Measurements from ENCODE around the gene SEPTIN6.

The SEPTIN6 gene

GRCh38 chrX:119734897-119735339 lies 42.0 kb upstream of the SEPTIN6 start:
- Histone ChIP-seq H3K27ac (ENCODE audit: low read length, poor library complexity, severe bottlenecking) (no peak overlapping the region), H3K4me3 (ENCODE audit: insufficient read depth in 1 of 2, low read depth in 1 of 2, low read length in 2 of 2) (no peak overlapping the region), H3K14ac (ENCODE audit: low read length in 2 of 2) (no peak overlapping the region), H3K23ac (ENCODE audit: low read length in 2 of 2) (no peak overlapping the region), H3K18ac (ENCODE audit: low read depth in 1 of 2, low read length in 2 of 2) (no peak overlapping the region), H4K91ac (ENCODE audit: low read length) (no peak overlapping the region), H3K4me1 (ENCODE audit: control insufficient read depth, insufficient read depth, low read depth, low read length) (peaks cover 9% of the 10 kb centered on the region), H2BK15ac (ENCODE audit: low read depth, poor library complexity, severe bottlenecking) (no peak overlapping the region), H3K4me2 (ENCODE audit: low read length, poor library complexity, severe bottlenecking) (no peak overlapping the region), H3K27me3 (ENCODE audit: control insufficient read depth in 1 of 2, insufficient read depth in 1 of 2, low read length in 2 of 2) (peaks cover 0 to 13% of the 10 kb centered on the region in 2 experiments), H3K4ac (ENCODE audit: low read depth in 1 of 2, low read length in 2 of 2) (no peak overlapping the region), H3K9ac (ENCODE audit: low read length) (no peak overlapping the region), H3K79me1 (replicated peaks; ENCODE audit: low read length, poor library complexity, severe bottlenecking) (no peaks in the 10 kb centered on the region), H2AK5ac (ENCODE audit: low read length, severe bottlenecking) (no peak overlapping the region), H2AFZ (ENCODE audit: low read depth, low read length) (no peak overlapping the region), H2BK5ac (ENCODE audit: low read depth, low read length, poor library complexity, severe bottlenecking) (no peak overlapping the region), H4K8ac (ENCODE audit: low read length) (no peak overlapping the region), H2BK12ac (ENCODE audit: low read length in 2 of 2) (no peak overlapping the region), H2BK120ac (ENCODE audit: low read depth, low read length) (no peak overlapping the region), H3K36me3 (ENCODE audit: control insufficient read depth in 1 of 2, insufficient read depth in 2 of 2, low read depth in 1 of 2, low read length in 2 of 2) (no peaks in the 10 kb centered on the region), H3K9me3 (ENCODE audit: control insufficient read depth, low read length) (no peaks in the 10 kb centered on the region)
- no peak for DNase-seq
- WGBS = 88% methylated on average over 7 of the region's 7 CpGs

GRCh38 chrX:119729408-119730201 lies 36.6 kb upstream of the SEPTIN6 start:
- peak; percentile 84 for DNase-seq
- no peak overlapping the region for H3K14ac ChIP-seq (ENCODE audit: low read length in 2 of 2)
- H3K4me3 ChIP-seq (ENCODE audit: insufficient read depth in 1 of 2, low read depth in 1 of 2, low read length in 2 of 2) = no peak overlapping the region
- no peak overlapping the region for H3K4me2 ChIP-seq (ENCODE audit: low read length, poor library complexity, severe bottlenecking)
- no peak overlapping the region for H4K91ac ChIP-seq (ENCODE audit: low read length)
- H3K9ac ChIP-seq (ENCODE audit: low read length) = no peak overlapping the region
- H3K79me1 ChIP-seq (replicated peaks; ENCODE audit: low read length, poor library complexity, severe bottlenecking) = no peaks in the 10 kb centered on the region
- H3K27me3 ChIP-seq (ENCODE audit: control insufficient read depth in 1 of 2, insufficient read depth in 1 of 2, low read length in 2 of 2) = peaks cover 0 to 16% of the 10 kb centered on the region in 2 experiments
- H3K23ac ChIP-seq (ENCODE audit: low read length in 2 of 2) = no peak overlapping the region
- H3K9me3 ChIP-seq (ENCODE audit: control insufficient read depth, low read length) = no peaks in the 10 kb centered on the region
- WGBS = 29% methylated on average over 12 of the region's 14 CpGs
- H3K27ac ChIP-seq (ENCODE audit: low read length, poor library complexity, severe bottlenecking) = no peak overlapping the region
- no peak overlapping the region for H2BK5ac ChIP-seq (ENCODE audit: low read depth, low read length, poor library complexity, severe bottlenecking)
- H2BK12ac ChIP-seq (ENCODE audit: low read length in 2 of 2) = no peak overlapping the region
- H3K4me1 ChIP-seq (ENCODE audit: control insufficient read depth, insufficient read depth, low read depth, low read length) = peaks cover under 1% of the 10 kb centered on the region
- H4K8ac ChIP-seq (ENCODE audit: low read length) = no peak overlapping the region
- no peak overlapping the region for H2BK15ac ChIP-seq (ENCODE audit: low read depth, poor library complexity, severe bottlenecking)
- no peak overlapping the region for H3K18ac ChIP-seq (ENCODE audit: low read depth in 1 of 2, low read length in 2 of 2)
- H2AK5ac ChIP-seq (ENCODE audit: low read length, severe bottlenecking) = no peak overlapping the region
- no peak overlapping the region for H2BK120ac ChIP-seq (ENCODE audit: low read depth, low read length)
- no peak overlapping the region for H2AFZ ChIP-seq (ENCODE audit: low read depth, low read length)
- H3K4ac ChIP-seq (ENCODE audit: low read depth in 1 of 2, low read length in 2 of 2) = no peak overlapping the region
- no peaks in the 10 kb centered on the region for H3K36me3 ChIP-seq (ENCODE audit: control insufficient read depth in 1 of 2, insufficient read depth in 2 of 2, low read depth in 1 of 2, low read length in 2 of 2)

GRCh38 chrX:119728487-119728886 lies 35.5 kb upstream of the SEPTIN6 start:
- H3K4ac ChIP-seq (ENCODE audit: low read depth in 1 of 2, low read length in 2 of 2) = no peak overlapping the region
- H3K9ac ChIP-seq (ENCODE audit: low read length) = no peak overlapping the region
- WGBS = 79% methylated on average over 5 of the region's 5 CpGs

GRCh38 chrX:119726900-119727555 lies 34.1 kb upstream of the SEPTIN6 start:
- WGBS = 69% methylated on average over 7 of the region's 7 CpGs
- H3K14ac ChIP-seq (ENCODE audit: low read length in 2 of 2) = no peak overlapping the region
- H2AK5ac ChIP-seq (ENCODE audit: low read length, severe bottlenecking) = no peak overlapping the region
- H3K27me3 ChIP-seq (ENCODE audit: control insufficient read depth in 1 of 2, insufficient read depth in 1 of 2, low read length in 2 of 2) = peaks cover 0 to 16% of the 10 kb centered on the region in 2 experiments
- no peak overlapping the region for H2AFZ ChIP-seq (ENCODE audit: low read depth, low read length)
- no peak overlapping the region for H3K23ac ChIP-seq (ENCODE audit: low read length in 2 of 2)
- H2BK120ac ChIP-seq (ENCODE audit: low read depth, low read length) = no peak overlapping the region
- H3K4me3 ChIP-seq (ENCODE audit: insufficient read depth in 1 of 2, low read depth in 1 of 2, low read length in 2 of 2) = no peak overlapping the region
- H2BK12ac ChIP-seq (ENCODE audit: low read length in 2 of 2) = no peak overlapping the region
- H3K4ac ChIP-seq (ENCODE audit: low read depth in 1 of 2, low read length in 2 of 2) = no peak overlapping the region
- no peak overlapping the region for H3K9ac ChIP-seq (ENCODE audit: low read length)
- H3K4me1 ChIP-seq (ENCODE audit: control insufficient read depth, insufficient read depth, low read depth, low read length) = no peaks in the 10 kb centered on the region
- H3K36me3 ChIP-seq (ENCODE audit: control insufficient read depth in 1 of 2, insufficient read depth in 2 of 2, low read depth in 1 of 2, low read length in 2 of 2) = no peaks in the 10 kb centered on the region
- no peak overlapping the region for H3K18ac ChIP-seq (ENCODE audit: low read depth in 1 of 2, low read length in 2 of 2)
- no peak overlapping the region for H3K4me2 ChIP-seq (ENCODE audit: low read length, poor library complexity, severe bottlenecking)
- H3K9me3 ChIP-seq (ENCODE audit: control insufficient read depth, low read length) = no peaks in the 10 kb centered on the region
- H2BK15ac ChIP-seq (ENCODE audit: low read depth, poor library complexity, severe bottlenecking) = no peak overlapping the region
- DNase-seq = peak; percentile 24
- no peak overlapping the region for H4K8ac ChIP-seq (ENCODE audit: low read length)
- no peaks in the 10 kb centered on the region for H3K79me1 ChIP-seq (replicated peaks; ENCODE audit: low read length, poor library complexity, severe bottlenecking)
- H4K91ac ChIP-seq (ENCODE audit: low read length) = no peak overlapping the region
- H2BK5ac ChIP-seq (ENCODE audit: low read depth, low read length, poor library complexity, severe bottlenecking) = no peak overlapping the region
- H3K27ac ChIP-seq (ENCODE audit: low read length, poor library complexity, severe bottlenecking) = no peak overlapping the region

More at GRCh38 chrX:119728487-119728886, 35.5 kb upstream of the SEPTIN6 start:
- no peak overlapping the region for H2BK15ac ChIP-seq (ENCODE audit: low read depth, poor library complexity, severe bottlenecking)
- no peaks in the 10 kb centered on the region for H3K79me1 ChIP-seq (replicated peaks; ENCODE audit: low read length, poor library complexity, severe bottlenecking)
- H3K14ac ChIP-seq (ENCODE audit: low read length in 2 of 2) = no peak overlapping the region
- H3K36me3 ChIP-seq (ENCODE audit: control insufficient read depth in 1 of 2, insufficient read depth in 2 of 2, low read depth in 1 of 2, low read length in 2 of 2) = no peaks in the 10 kb centered on the region
- H3K23ac ChIP-seq (ENCODE audit: low read length in 2 of 2) = no peak overlapping the region
- H3K4me2 ChIP-seq (ENCODE audit: low read length, poor library complexity, severe bottlenecking) = no peak overlapping the region
- H4K91ac ChIP-seq (ENCODE audit: low read length) = no peak overlapping the region
- no peak overlapping the region for H3K4me3 ChIP-seq (ENCODE audit: insufficient read depth in 1 of 2, low read depth in 1 of 2, low read length in 2 of 2)
- H2BK120ac ChIP-seq (ENCODE audit: low read depth, low read length) = no peak overlapping the region
- H3K9me3 ChIP-seq (ENCODE audit: control insufficient read depth, low read length) = no peaks in the 10 kb centered on the region
- H3K4me1 ChIP-seq (ENCODE audit: control insufficient read depth, insufficient read depth, low read depth, low read length) = no peaks in the 10 kb centered on the region
- no peak overlapping the region for H2BK5ac ChIP-seq (ENCODE audit: low read depth, low read length, poor library complexity, severe bottlenecking)
- H2AK5ac ChIP-seq (ENCODE audit: low read length, severe bottlenecking) = no peak overlapping the region
- H3K27me3 ChIP-seq (ENCODE audit: control insufficient read depth in 1 of 2, insufficient read depth in 1 of 2, low read length in 2 of 2) = peaks cover 0 to 16% of the 10 kb centered on the region in 2 experiments
- no peak for DNase-seq
- H2AFZ ChIP-seq (ENCODE audit: low read depth, low read length) = no peak overlapping the region
- H2BK12ac ChIP-seq (ENCODE audit: low read length in 2 of 2) = no peak overlapping the region
- no peak overlapping the region for H3K18ac ChIP-seq (ENCODE audit: low read depth in 1 of 2, low read length in 2 of 2)
- H3K27ac ChIP-seq (ENCODE audit: low read length, poor library complexity, severe bottlenecking) = no peak overlapping the region
- no peak overlapping the region for H4K8ac ChIP-seq (ENCODE audit: low read length)

Measured in mesenchymal stem cell (in vitro differentiated cells and primary cell).